Mucosa of gallbladder (tissue), 1 donor: Measurements from ENCODE around the gene ELK4. TPM values are rescaled to one million over a fixed set of nuclear protein-coding genes. Genes with fewer than 3 reads are reported as not detected.
A peak's percentile ranks its signal among the peaks of the same experiment; 100 is the strongest.

Experiments used
- DNase-seq: peaks from one replicate; pipeline ENCODE4 v3.0.0-alpha.2; 2020; ENCODE audit warnings: low spot score
- total RNA-seq: library from RNA; stranded (reverse); gene quantifications from one replicate; pipeline ENCODE4 v1.2.1, GENCODE V29; 2021
- donor health status: DM: no; HTN: no; CAD: no.

Gene ELK4
- total RNA-seq, 1 donor from 2014 or later, result 74.8 TPM

- DNase-seq, result no peak
Observed at GRCh38 chr1:205595861-205596260, 36.0 kb downstream of the ELK4 start.

- DNase-seq, result no peak
Observed at GRCh38 chr1:205595435-205595834, 36.4 kb downstream of the ELK4 start.

- no peak for DNase-seq
Observed at GRCh38 chr1:205594846-205595245, 37.0 kb downstream of the ELK4 start.

- no peak for DNase-seq
Observed at GRCh38 chr1:205593967-205594366, 37.8 kb downstream of the ELK4 start.

- no peak for DNase-seq
Observed at GRCh38 chr1:205593532-205593931, 38.3 kb downstream of the ELK4 start.

- no peak for DNase-seq
Observed at GRCh38 chr1:205592443-205593003, 39.3 kb downstream of the ELK4 start.

- peak; percentile 92 for DNase-seq
Observed at GRCh38 chr1:205591522-205592351, 40.1 kb downstream of the ELK4 start.

- DNase-seq, result no peak
Observed at GRCh38 chr1:205590777-205591513, 40.9 kb downstream of the ELK4 start.

- DNase-seq, result no peak
Observed at GRCh38 chr1:205590457-205590768, 41.4 kb downstream of the ELK4 start.

- no peak for DNase-seq
Observed at GRCh38 chr1:205589618-205590456, 42.0 kb downstream of the ELK4 start.

GRCh38 chr1:205589046-205589445 is 42.8 kb downstream of the ELK4 start:
- DNase-seq, result no peak

GRCh38 chr1:205588636-205589035 is 43.2 kb downstream of the ELK4 start:
- no peak for DNase-seq

- DNase-seq, result no peak
Observed at GRCh38 chr1:205587581-205587980, 44.2 kb downstream of the ELK4 start.

GRCh38 chr1:205585835-205586785 is 45.7 kb downstream of the ELK4 start:
- DNase-seq, result no peak

- DNase-seq, result no peak
Observed at GRCh38 chr1:205585169-205585834, 46.5 kb downstream of the ELK4 start.

- DNase-seq, result no peak
Observed at GRCh38 chr1:205584732-205585131, 47.1 kb downstream of the ELK4 start.

- DNase-seq, result no peak
Observed at GRCh38 chr1:205583461-205584130, 48.2 kb downstream of the ELK4 start.

- no peak for DNase-seq
Observed at GRCh38 chr1:205582471-205583291, 49.1 kb downstream of the ELK4 start.

GRCh38 chr1:205582046-205582445 is 49.8 kb downstream of the ELK4 start:
- no peak for DNase-seq
